BLaER1 treated with 17β-estradiol and CSF1 and Interleukin-3, amounts not matched to agents 10 nM and 100 nM (cell line): ENCODE data around the gene PDE6A.

Experiments used
- H3K27ac ChIP-seq, 11 experiments: shearing (Covaris generic); formaldehyde crosslinking; 2 replicates each; pipeline ENCODE4 v1.8.1; 2022
- H3K27me3 ChIP-seq, 11 experiments: shearing (Covaris generic); formaldehyde crosslinking; 2 replicates each; pipeline ENCODE4 v1.8.1; 2022
- H3K36me3 ChIP-seq, 11 experiments: shearing (Covaris generic); formaldehyde crosslinking; 2 replicates each; pipeline ENCODE4 v1.8.1; 2022
- H3K4me1 ChIP-seq, 10 experiments: shearing (Covaris generic); formaldehyde crosslinking; 2 replicates each; pipeline ENCODE4 v1.8.1; 2022
- H3K4me2 ChIP-seq, 11 experiments: shearing (Covaris generic); formaldehyde crosslinking; 2 replicates each; pipeline ENCODE4 v1.8.1; 2022
- H3K4me3 ChIP-seq, 10 experiments: shearing (Covaris generic); formaldehyde crosslinking; 2 replicates each; pipeline ENCODE4 v1.8.1; 2022
- H3K9ac ChIP-seq, 11 experiments: shearing (Covaris generic); formaldehyde crosslinking; 2 replicates each; pipeline ENCODE4 v1.8.1; 2022
- H3K9me3 ChIP-seq, 11 experiments: shearing (Covaris generic); formaldehyde crosslinking; replicated peaks in 1 of 11; 2 replicates each; pipeline ENCODE4 v1.8.1; 2022
- H4K20me1 ChIP-seq, 11 experiments: shearing (Covaris generic); formaldehyde crosslinking; 2 replicates each; pipeline ENCODE4 v1.8.1; 2022
- Cebpa-rat ChIP-seq, 11 experiments: shearing (Covaris generic); IDR thresholded peaks; 2 replicates each; pipeline ENCODE4 v1.8.1; 2022

The PDE6A gene

GRCh38 chr5:149944666-149945065 is at the start of gene PDE6A:
Gene PDE6A (minus strand): TSS chr5:149944793. CDS start chr5:149944673, 120 bp downstream.
- H3K9me3 ChIP-seq, result no peaks in the 10 kb centered on the region
- H4K20me1 ChIP-seq, result no peaks in the 10 kb centered on the region
- H3K27me3 ChIP-seq, result no peaks in the 10 kb centered on the region
- no peaks in the 10 kb centered on the region for H3K36me3 ChIP-seq
- H3K4me3 ChIP-seq, result no peak within 1 kb of the TSS
- TF ChIP-seq Cebpa-rat (IDR thresholded peaks at IDR 0.05), result no peak
- no peak within 1 kb of the TSS for H3K9ac ChIP-seq
- H3K4me2 ChIP-seq, result no peak within 1 kb of the TSS
- peaks cover 0 to 6% (median 0%) of the 10 kb centered on the region in 10 experiments; a peak in 7 of 20 replicates for H3K4me1 ChIP-seq
- H3K27ac ChIP-seq, result no peak within 1 kb of the TSS

- TF ChIP-seq Cebpa-rat (IDR thresholded peaks at IDR 0.05), result no peak
- H3K9me3 ChIP-seq, result no peaks in the 10 kb centered on the region
- no peaks in the 10 kb centered on the region for H4K20me1 ChIP-seq
- H3K4me3 ChIP-seq, result no peak overlapping the region
- H3K27ac ChIP-seq, result no peak overlapping the region
- H3K4me1 ChIP-seq, result 0 out of 20 replicates have a peak, but pooled peaks cover 0 to under 1% (median 0%) of the 10 kb centered on the region in 10 experiments
- H3K27me3 ChIP-seq, result no peaks in the 10 kb centered on the region
- no peak overlapping the region for H3K4me2 ChIP-seq
- H3K9ac ChIP-seq, result no peak overlapping the region
- peaks cover 6 to 23% (median 14%) of the 10 kb centered on the region in 11 experiments; a peak in 18 of 22 replicates for H3K36me3 ChIP-seq
Measured at GRCh38 chr5:149993471-149993870, 48.9 kb upstream of the PDE6A start.

- Histone ChIP-seq H3K4me3 (no peak overlapping the region), H4K20me1 (no peaks in the 10 kb centered on the region), H3K9ac (no peak overlapping the region), H3K27me3 (no peaks in the 10 kb centered on the region), H3K4me1 (no peaks in the 10 kb centered on the region), H3K36me3 (peaks cover under 1 to 15% (median 10%) of the 10 kb centered on the region in 11 experiments; a peak in 18 of 22 replicates), H3K4me2 (no peak overlapping the region), H3K9me3 (no peaks in the 10 kb centered on the region), H3K27ac (no peak overlapping the region)
- TF ChIP-seq Cebpa-rat (IDR thresholded peaks at IDR 0.05), result no peak
Measured at GRCh38 chr5:149990518-149991376, 46.2 kb upstream of the PDE6A start.

GRCh38 chr5:149988126-149988525 is 43.5 kb upstream of the PDE6A start:
- Histone ChIP-seq H3K4me2 (no peak overlapping the region), H4K20me1 (no peaks in the 10 kb centered on the region), H3K4me3 (no peak overlapping the region), H3K27me3 (no peaks in the 10 kb centered on the region), H3K9me3 (no peaks in the 10 kb centered on the region), H3K9ac (no peak overlapping the region), H3K4me1 (no peaks in the 10 kb centered on the region), H3K27ac (no peak overlapping the region), H3K36me3 (peaks cover 0 to 13% (median 0%) of the 10 kb centered on the region in 11 experiments; a peak in 5 of 22 replicates)
- no peak for TF ChIP-seq Cebpa-rat (IDR thresholded peaks at IDR 0.05)

GRCh38 chr5:149982505-149982904 is 37.9 kb upstream of the PDE6A start:
- Histone ChIP-seq H3K9me3 (no peaks in the 10 kb centered on the region), H3K4me2 (no peak overlapping the region), H3K9ac (no peak overlapping the region), H3K36me3 (peaks cover 35 to 60% (median 47%) of the 10 kb centered on the region in 11 experiments), H4K20me1 (no peaks in the 10 kb centered on the region), H3K27ac (no peak overlapping the region), H3K4me1 (peaks cover 6 to 8% (median 7%) of the 10 kb centered on the region in 10 experiments), H3K27me3 (no peaks in the 10 kb centered on the region), H3K4me3 (no peak overlapping the region)
- TF ChIP-seq Cebpa-rat (IDR thresholded peaks at IDR 0.05), result no peak

GRCh38 chr5:149981206-149981605 is 36.6 kb upstream of the PDE6A start:
- Histone ChIP-seq H3K4me2 (no peak overlapping the region), H3K27ac (no peak overlapping the region), H3K4me1 (peaks cover 12 to 14% (median 13%) of the 10 kb centered on the region in 10 experiments), H3K9me3 (no peaks in the 10 kb centered on the region), H3K36me3 (peaks cover 35 to 60% (median 48%) of the 10 kb centered on the region in 11 experiments), H3K4me3 (no peak overlapping the region), H4K20me1 (no peaks in the 10 kb centered on the region; a peak in 1 of 22 replicates), H3K9ac (no peak overlapping the region), H3K27me3 (no peaks in the 10 kb centered on the region)
- TF ChIP-seq Cebpa-rat (IDR thresholded peaks at IDR 0.05), result no peak

- Histone ChIP-seq H3K4me3 (no peak overlapping the region), H3K4me2 (no peak overlapping the region), H3K9me3 (no peaks in the 10 kb centered on the region), H3K27ac (no peak overlapping the region), H3K9ac (no peak overlapping the region), H3K27me3 (no peaks in the 10 kb centered on the region), H3K36me3 (peaks cover 35 to 60% (median 48%) of the 10 kb centered on the region in 11 experiments), H3K4me1 (peaks cover 12 to 14% (median 13%) of the 10 kb centered on the region in 10 experiments), H4K20me1 (no peaks in the 10 kb centered on the region; a peak in 1 of 22 replicates)
- no peak for TF ChIP-seq Cebpa-rat (IDR thresholded peaks at IDR 0.05)
Measured at GRCh38 chr5:149979896-149980295, 35.3 kb upstream of the PDE6A start.

GRCh38 chr5:149975409-149975808 is 30.8 kb upstream of the PDE6A start:
- Histone ChIP-seq H3K27ac (no peak overlapping the region), H3K4me1 (peaks cover 12 to 14% (median 13%) of the 10 kb centered on the region in 10 experiments), H3K36me3 (peaks cover 23 to 38% (median 27%) of the 10 kb centered on the region in 11 experiments), H3K9me3 (no peaks in the 10 kb centered on the region), H3K9ac (no peak overlapping the region), H3K4me3 (no peak overlapping the region), H3K27me3 (no peaks in the 10 kb centered on the region), H3K4me2 (no peak overlapping the region), H4K20me1 (peaks cover 0 to 6% (median 0%) of the 10 kb centered on the region in 11 experiments; a peak in 4 of 22 replicates)
- TF ChIP-seq Cebpa-rat (IDR thresholded peaks at IDR 0.05), result no peak

- H4K20me1 ChIP-seq, result peaks cover 0 to 10% (median 0%) of the 10 kb centered on the region in 11 experiments; a peak in 5 of 22 replicates
- H3K9me3 ChIP-seq, result no peaks in the 10 kb centered on the region
- no peak overlapping the region for H3K4me2 ChIP-seq
- H3K36me3 ChIP-seq, result peaks cover 0 to 19% (median 0%) of the 10 kb centered on the region in 11 experiments; a peak in 1 of 22 replicates
- H3K9ac ChIP-seq, result no peak overlapping the region
- no peak overlapping the region for H3K27ac ChIP-seq
- no peaks in the 10 kb centered on the region for H3K27me3 ChIP-seq
- no peaks in the 10 kb centered on the region for H3K4me1 ChIP-seq
- TF ChIP-seq Cebpa-rat (IDR thresholded peaks at IDR 0.05), result no peak
- no peak overlapping the region for H3K4me3 ChIP-seq
Measured at GRCh38 chr5:149969181-149969930, 24.8 kb upstream of the PDE6A start.
